ENCODE results near the gene RTP1.
"Not testable (repeated sequence)": the region's sequence is repeated elsewhere in the genome, so short reads cannot be mapped to it uniquely, and the experiment has no call there.

Gene RTP1

GRCh38 chr3:187197335-187197649 is at the start of gene RTP1:
Gene RTP1, plus strand, starts transcription at chr3:187197486. Its CDS starts 30 bp downstream, at chr3:187197516.
- DNase-seq = no peak

- no peak for DNase-seq
These were observed 47.1 kb upstream of the RTP1 start for GRCh38 chr3:187150186-187150585.

GRCh38 chr3:187150599-187150998 is 46.7 kb upstream of the RTP1 start:
- DNase-seq = no peak

GRCh38 chr3:187161556-187161955 is 35.7 kb upstream of the RTP1 start:
- no peak for DNase-seq

GRCh38 chr3:187162265-187162953 is 34.9 kb upstream of the RTP1 start:
- no peak for DNase-seq

- DNase-seq = no peak
These were observed 32.1 kb upstream of the RTP1 start for GRCh38 chr3:187165144-187165543.

- DNase-seq = no peak
These were observed 30.5 kb upstream of the RTP1 start for GRCh38 chr3:187166750-187167149.

GRCh38 chr3:187167777-187168176 is 29.5 kb upstream of the RTP1 start:
- DNase-seq = no peak

GRCh38 chr3:187169231-187169960 is 27.9 kb upstream of the RTP1 start:
- DNase-seq = no peak

GRCh38 chr3:187170911-187171310 is 26.4 kb upstream of the RTP1 start:
- not testable (repeated sequence) for DNase-seq

- no peak for DNase-seq
These were observed 24.4 kb upstream of the RTP1 start for GRCh38 chr3:187172929-187173328.

- DNase-seq = no peak
These were observed 15.7 kb upstream of the RTP1 start for GRCh38 chr3:187181454-187182170.

GRCh38 chr3:187183210-187183862 is 13.9 kb upstream of the RTP1 start:
- peak; percentile 60 for DNase-seq

GRCh38 chr3:187183903-187184302 is 13.4 kb upstream of the RTP1 start:
- no peak for DNase-seq

- DNase-seq = no peak
These were observed 11.5 kb upstream of the RTP1 start for GRCh38 chr3:187185759-187186158.

- DNase-seq = no peak
These were observed 10.9 kb upstream of the RTP1 start for GRCh38 chr3:187186375-187186774.

GRCh38 chr3:187186801-187187421 is 10.4 kb upstream of the RTP1 start:
- DNase-seq = no peak

- DNase-seq = no peak
These were observed 8.4 kb upstream of the RTP1 start for GRCh38 chr3:187188931-187189330.

GRCh38 chr3:187191271-187191670 is 6.0 kb upstream of the RTP1 start:
- no peak for DNase-seq

- DNase-seq = no peak
These were observed 4.1 kb upstream of the RTP1 start for GRCh38 chr3:187193181-187193580.

- no peak for DNase-seq
These were observed 532 bp upstream of the RTP1 start for GRCh38 chr3:187196573-187197334.

GRCh38 chr3:187198490-187198889 is 1.2 kb downstream of the RTP1 start:
- DNase-seq = no peak
